Sigmoid colon (tissue), 3 donors: Measurements from ENCODE around the gene DAAM2.

ENCODE experiments used
- POLR2A ChIP-seq, 2 donors: fragments of 450-650 bp; IDR thresholded peaks; one replicate each; pipeline ENCODE4 v1.6.1; 2016; ENCODE audit warnings: antibody characterized with exemption in 2 of 2, mild to moderate bottlenecking in 2 of 2, moderate library complexity in 2 of 2
- TF ChIP-seq, protein P1 (sequence below), 4 experiments: fragments of 450-650 bp in 3 of 4; fragments of 200-600 bp in 1 of 4; IDR thresholded peaks; one replicate each; pipeline ENCODE4 v1.5.1; 2016 to 2019; ENCODE audit warnings: antibody characterized with exemption in 4 of 4, mild to moderate bottlenecking in 3 of 4, moderate library complexity in 2 of 4

DNA sequence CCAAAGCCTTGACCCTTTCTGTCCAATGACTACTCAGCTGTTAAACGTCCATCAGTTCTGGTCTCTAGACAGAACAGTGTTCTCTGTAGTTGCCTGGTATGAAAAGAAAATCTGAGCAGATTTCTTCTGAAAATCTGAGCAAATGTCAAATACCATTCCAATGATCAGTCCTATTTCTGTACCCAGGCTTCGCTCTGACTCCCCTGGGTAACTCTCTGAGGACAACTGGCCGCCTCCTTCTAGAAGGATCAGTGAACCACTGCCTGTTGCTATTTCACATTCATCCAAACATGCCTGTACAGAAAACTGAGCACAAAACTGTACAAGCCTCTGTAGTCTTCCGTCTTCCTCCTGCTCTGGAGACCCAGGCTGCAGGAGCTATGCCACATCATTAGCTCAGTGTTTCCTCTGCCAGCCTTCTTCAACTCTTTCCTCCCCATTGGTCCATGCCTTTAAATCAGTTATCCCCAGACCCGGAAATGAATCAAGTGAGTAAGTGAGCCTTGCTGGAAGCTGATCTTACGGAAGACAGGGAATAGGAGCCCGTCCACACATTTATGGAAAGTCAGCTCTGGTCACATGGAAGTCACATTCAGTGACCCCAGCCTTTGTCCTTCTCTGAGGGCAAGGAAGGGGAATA is 63.3 kb downstream of the DAAM2 start:
- TF ChIP-seq POLR2A (IDR thresholded peaks at IDR 0.05), result no peak
- TF ChIP-seq, protein P1, sequence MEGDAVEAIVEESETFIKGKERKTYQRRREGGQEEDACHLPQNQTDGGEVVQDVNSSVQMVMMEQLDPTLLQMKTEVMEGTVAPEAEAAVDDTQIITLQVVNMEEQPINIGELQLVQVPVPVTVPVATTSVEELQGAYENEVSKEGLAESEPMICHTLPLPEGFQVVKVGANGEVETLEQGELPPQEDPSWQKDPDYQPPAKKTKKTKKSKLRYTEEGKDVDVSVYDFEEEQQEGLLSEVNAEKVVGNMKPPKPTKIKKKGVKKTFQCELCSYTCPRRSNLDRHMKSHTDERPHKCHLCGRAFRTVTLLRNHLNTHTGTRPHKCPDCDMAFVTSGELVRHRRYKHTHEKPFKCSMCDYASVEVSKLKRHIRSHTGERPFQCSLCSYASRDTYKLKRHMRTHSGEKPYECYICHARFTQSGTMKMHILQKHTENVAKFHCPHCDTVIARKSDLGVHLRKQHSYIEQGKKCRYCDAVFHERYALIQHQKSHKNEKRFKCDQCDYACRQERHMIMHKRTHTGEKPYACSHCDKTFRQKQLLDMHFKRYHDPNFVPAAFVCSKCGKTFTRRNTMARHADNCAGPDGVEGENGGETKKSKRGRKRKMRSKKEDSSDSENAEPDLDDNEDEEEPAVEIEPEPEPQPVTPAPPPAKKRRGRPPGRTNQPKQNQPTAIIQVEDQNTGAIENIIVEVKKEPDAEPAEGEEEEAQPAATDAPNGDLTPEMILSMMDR (IDR thresholded peaks at IDR 0.05), result no peak
